Measurements from ENCODE around the gene LMBR1.

DNA sequence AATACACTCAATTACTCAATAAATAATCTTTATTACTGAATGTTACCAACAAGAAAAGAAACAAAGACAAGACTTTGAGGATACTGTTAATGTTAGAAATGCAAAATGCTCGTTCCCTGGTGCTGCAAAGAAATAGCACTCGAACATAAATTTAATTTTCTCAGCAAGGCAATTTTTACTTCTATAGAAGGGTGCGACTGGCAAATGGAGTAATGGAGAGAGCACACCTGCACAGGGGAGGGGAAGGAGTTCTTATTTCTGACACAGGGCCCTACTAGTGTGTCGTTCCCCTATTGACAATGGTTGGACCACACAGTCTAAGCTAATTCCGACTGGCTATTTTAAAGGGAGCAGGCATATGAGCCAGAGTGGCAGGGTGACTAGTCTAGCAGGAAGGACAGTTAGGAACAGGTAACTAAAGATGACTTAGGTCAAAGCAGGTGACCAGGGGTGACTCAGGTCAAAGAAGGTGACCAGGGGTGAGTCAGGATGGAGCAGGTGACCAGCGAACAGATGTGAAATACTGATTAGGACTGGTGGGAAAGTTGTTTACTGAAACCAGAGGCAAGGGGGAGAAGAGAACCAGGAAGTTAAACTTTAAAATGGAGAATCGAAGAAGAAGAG, 133.3 kb downstream of the LMBR1 start:
- TF ChIP-seq EZH2 (IDR thresholded peaks at IDR 0.05; ENCODE audit: borderline replicate concordance, low read depth, low read length, severe bottlenecking) (no peak), GATA2 (IDR thresholded peaks at IDR 0.05; ENCODE audit: insufficient read depth, insufficient read length, low read depth, low read length) (no peak), POLR2A (IDR thresholded peaks at IDR 0.05; ENCODE audit: low read depth, low read length) (no peak), POLR2AphosphoS5 (IDR thresholded peaks at IDR 0.05; ENCODE audit: insufficient read depth, low read depth, low read length) (no peak), JUN (IDR thresholded peaks at IDR 0.05; ENCODE audit: borderline replicate concordance, insufficient read depth, insufficient read length, low read depth) (no peak), MYC (IDR thresholded peaks at IDR 0.05; ENCODE audit: low read depth, low read length) (no peak)
- TF ChIP-seq, protein P1, sequence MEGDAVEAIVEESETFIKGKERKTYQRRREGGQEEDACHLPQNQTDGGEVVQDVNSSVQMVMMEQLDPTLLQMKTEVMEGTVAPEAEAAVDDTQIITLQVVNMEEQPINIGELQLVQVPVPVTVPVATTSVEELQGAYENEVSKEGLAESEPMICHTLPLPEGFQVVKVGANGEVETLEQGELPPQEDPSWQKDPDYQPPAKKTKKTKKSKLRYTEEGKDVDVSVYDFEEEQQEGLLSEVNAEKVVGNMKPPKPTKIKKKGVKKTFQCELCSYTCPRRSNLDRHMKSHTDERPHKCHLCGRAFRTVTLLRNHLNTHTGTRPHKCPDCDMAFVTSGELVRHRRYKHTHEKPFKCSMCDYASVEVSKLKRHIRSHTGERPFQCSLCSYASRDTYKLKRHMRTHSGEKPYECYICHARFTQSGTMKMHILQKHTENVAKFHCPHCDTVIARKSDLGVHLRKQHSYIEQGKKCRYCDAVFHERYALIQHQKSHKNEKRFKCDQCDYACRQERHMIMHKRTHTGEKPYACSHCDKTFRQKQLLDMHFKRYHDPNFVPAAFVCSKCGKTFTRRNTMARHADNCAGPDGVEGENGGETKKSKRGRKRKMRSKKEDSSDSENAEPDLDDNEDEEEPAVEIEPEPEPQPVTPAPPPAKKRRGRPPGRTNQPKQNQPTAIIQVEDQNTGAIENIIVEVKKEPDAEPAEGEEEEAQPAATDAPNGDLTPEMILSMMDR (IDR thresholded peaks at IDR 0.05; ENCODE audit: extremely low read depth in 1 of 2, insufficient read depth in 1 of 2, low read depth in 1 of 2, low read length in 2 of 2), result no peak

All from endothelial cell of umbilical vein (primary cell).